Neural crest cell (in vitro differentiated cells): ENCODE results near the gene RBM19. TPM values are rescaled to one million over a fixed set of nuclear protein-coding genes. Genes with fewer than 3 reads are reported as not detected.
A peak's percentile ranks its signal among the peaks of the same experiment; 100 is the strongest.

Experiments used
- DNase-seq: peaks from one replicate; pipeline ENCODE4 v3.0.0; 2021; ENCODE audit warnings: low read depth, mixed read lengths, low spot score
- H3K27ac Mint-ChIP-seq: one replicate; pipeline ENCODE4 v1.8.0; 2021; ENCODE audit warnings: mild to moderate bottlenecking, mixed read lengths; ENCODE audit not compliant: unreplicated experiment
- H3K27me3 Mint-ChIP-seq: 2 replicates; pipeline ENCODE4 v1.8.0; 2021; ENCODE audit warnings: low read depth, mild to moderate bottlenecking, mixed read lengths
- H3K36me3 Mint-ChIP-seq: 2 replicates; pipeline ENCODE4 v1.8.0; 2021; ENCODE audit warnings: low read depth, mild to moderate bottlenecking, mixed read lengths
- H3K4me1 Mint-ChIP-seq: 2 replicates; pipeline ENCODE4 v1.8.0; 2021; ENCODE audit warnings: mixed read lengths
- H3K4me3 Mint-ChIP-seq: one replicate; pipeline ENCODE4 v1.8.0; 2021; ENCODE audit warnings: mild to moderate bottlenecking, mixed read lengths
- H3K9me3 Mint-ChIP-seq: 2 replicates; pipeline ENCODE4 v1.8.0; 2021; ENCODE audit warnings: mixed read lengths
- total RNA-seq: library from RNA; stranded (reverse); gene quantifications from 2 replicates; pipeline ENCODE4 v1.2.1, GENCODE V29; 2021
- TF ChIP-seq, protein P1 (sequence below): fragments of 200-600 bp; sonication (generic); conservative IDR thresholded peaks from 2 replicates; pipeline ENCODE4 v1.5.0; 2021; ENCODE audit warnings: antibody characterized with exemption, mild to moderate bottlenecking

RBM19 gene
- total RNA-seq, 1 donor from 2014 or later = 42.6 TPM

DNA sequence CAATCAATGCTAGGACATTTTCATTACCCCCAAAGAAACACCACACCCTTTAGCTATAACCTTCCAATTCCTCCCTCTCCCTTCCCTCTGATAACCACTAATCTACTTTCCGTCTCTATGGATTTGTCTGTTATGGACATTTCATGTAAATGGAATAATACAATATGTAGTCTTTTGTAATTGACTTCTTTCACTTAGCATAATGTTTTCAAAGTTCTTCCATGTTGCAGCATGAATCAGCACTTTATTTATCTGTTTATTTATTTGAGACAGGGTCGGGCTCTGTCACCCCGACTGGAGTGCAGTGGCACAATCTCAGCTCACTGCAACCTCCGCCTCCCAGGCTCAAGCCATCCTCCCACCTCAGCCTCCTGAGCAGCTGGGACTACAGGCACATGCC, 1.2 kb upstream of the RBM19 start:
- TF ChIP-seq, protein P1, sequence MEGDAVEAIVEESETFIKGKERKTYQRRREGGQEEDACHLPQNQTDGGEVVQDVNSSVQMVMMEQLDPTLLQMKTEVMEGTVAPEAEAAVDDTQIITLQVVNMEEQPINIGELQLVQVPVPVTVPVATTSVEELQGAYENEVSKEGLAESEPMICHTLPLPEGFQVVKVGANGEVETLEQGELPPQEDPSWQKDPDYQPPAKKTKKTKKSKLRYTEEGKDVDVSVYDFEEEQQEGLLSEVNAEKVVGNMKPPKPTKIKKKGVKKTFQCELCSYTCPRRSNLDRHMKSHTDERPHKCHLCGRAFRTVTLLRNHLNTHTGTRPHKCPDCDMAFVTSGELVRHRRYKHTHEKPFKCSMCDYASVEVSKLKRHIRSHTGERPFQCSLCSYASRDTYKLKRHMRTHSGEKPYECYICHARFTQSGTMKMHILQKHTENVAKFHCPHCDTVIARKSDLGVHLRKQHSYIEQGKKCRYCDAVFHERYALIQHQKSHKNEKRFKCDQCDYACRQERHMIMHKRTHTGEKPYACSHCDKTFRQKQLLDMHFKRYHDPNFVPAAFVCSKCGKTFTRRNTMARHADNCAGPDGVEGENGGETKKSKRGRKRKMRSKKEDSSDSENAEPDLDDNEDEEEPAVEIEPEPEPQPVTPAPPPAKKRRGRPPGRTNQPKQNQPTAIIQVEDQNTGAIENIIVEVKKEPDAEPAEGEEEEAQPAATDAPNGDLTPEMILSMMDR = no peak
- Mint-ChIP-seq H3K27me3 (peaks cover 49% of the 10 kb centered on the region), H3K36me3 (no peaks in the 10 kb centered on the region), H3K27ac (no peak overlapping the region), H3K9me3 (no peaks in the 10 kb centered on the region), H3K4me3 (peak overlapping the region; percentile 99), H3K4me1 (peaks cover 16% of the 10 kb centered on the region)
- DNase-seq = no peak

DNA sequence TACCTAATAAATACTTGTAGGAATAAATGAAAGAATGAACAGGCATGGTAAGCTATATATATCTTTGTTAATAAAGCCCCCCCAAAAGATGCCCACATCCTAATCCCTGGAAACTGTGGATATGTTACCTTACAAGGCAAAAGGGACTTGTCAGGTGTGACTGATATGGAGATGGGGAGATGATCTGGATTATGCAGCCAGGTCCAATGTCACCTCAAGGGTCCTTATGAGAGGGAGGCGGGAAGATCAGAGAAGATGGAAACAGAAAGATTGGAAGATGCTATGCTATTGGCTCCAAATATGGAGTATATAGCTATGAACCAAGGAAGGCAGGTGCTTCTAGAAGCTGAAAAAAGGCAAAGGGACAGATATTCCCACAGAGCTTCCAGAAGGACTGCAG, 3.4 kb downstream of the RBM19 start:
- Mint-ChIP-seq H3K4me3 (peak overlapping the region; percentile 36), H3K9me3 (no peaks in the 10 kb centered on the region), H3K27ac (no peak overlapping the region), H3K36me3 (peaks cover 6% of the 10 kb centered on the region), H3K4me1 (peaks cover 16% of the 10 kb centered on the region), H3K27me3 (peaks cover 8% of the 10 kb centered on the region)
- no peak for DNase-seq
- TF ChIP-seq, protein P1 = no peak

DNA sequence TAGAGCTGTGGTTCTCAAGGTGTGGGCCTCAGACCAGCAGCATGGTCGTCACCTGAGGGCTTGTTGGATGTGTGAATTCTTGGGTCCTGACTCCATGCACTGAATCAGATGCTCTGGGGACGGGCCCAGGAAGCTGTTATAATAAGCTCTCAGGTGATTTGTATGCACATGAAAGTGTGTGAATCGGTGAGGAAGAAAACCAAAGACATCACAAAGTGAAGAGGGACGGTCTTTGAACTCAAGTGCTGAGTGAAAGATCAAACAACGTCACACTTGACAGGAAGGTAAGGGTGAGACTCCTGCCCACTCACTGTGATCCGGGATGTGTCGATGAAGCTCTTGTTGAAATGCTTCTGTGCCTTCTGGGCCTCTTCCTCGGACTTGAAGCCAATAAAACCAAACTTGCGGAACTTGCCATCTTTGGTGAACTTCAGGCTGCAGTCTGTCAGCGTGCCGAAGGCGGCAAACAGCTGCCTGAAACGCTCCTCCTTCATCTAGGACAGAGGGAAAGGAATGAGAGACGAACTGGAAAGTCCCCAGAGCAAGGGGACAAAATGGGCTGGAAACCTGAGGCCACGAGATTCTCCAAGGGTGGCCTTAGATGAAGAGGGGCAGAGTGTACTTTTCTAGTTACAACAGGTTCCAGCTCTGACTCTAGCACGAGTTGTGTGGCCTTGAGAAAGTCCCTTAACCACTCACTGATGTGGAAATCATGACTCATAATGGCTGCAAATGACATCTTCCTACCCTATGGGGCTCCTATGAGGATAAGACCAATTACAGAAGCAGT, 4.0 kb downstream of the RBM19 start:
- Mint-ChIP-seq H3K9me3 (no peaks in the 10 kb centered on the region), H3K27me3 (peaks cover 7% of the 10 kb centered on the region), H3K27ac (no peak overlapping the region), H3K36me3 (peaks cover 6% of the 10 kb centered on the region), H3K4me1 (peaks cover 16% of the 10 kb centered on the region), H3K4me3 (peak overlapping the region; percentile 36)
- no peak for DNase-seq
- TF ChIP-seq, protein P1 = no peak

DNA sequence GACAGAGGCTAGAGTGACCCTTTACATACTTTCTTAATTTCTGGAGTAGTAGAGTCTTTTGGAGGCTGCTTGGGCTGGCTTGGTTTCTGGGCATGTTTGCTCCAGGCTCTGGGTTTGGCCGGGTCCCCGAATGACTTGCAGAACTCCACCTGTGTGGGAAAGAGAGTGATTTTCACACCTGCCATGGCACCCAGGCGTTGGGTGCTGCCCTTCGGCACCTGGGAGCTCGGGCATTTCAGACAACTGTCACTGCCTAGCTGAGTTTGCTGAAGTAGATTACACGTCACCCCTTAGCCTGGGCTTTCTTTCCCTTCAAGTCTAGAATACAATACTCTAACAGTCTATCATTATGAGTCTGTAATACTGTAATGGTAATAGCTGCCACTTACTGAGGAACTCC, 6.1 kb downstream of the RBM19 start:
- Mint-ChIP-seq H3K9me3 (no peaks in the 10 kb centered on the region), H3K4me3 (no peak overlapping the region), H3K27ac (no peak overlapping the region), H3K36me3 (peaks cover 6% of the 10 kb centered on the region), H3K4me1 (no peaks in the 10 kb centered on the region), H3K27me3 (no peaks in the 10 kb centered on the region)
- no peak for DNase-seq
- TF ChIP-seq, protein P1 = no peak

DNA sequence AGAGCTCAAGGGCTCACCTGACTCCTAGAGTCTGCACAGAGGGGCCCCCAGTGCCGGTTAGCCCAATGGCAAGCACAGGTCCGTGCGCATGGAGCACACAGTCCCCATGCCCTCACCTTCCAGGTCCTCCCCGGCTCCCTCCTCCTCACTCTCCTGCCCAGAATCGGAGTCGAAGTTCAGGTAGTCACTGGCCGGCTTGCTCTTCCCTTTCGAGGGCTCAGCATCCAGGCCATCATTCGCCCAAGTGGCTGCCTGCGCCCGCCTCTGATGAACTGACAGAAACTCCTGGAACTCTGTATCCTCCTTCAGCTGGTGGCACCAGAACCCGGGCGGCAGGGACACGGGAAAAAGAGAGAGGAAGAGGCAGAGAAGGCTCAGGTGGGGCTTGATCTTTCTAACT, 7.0 kb downstream of the RBM19 start:
- Mint-ChIP-seq H3K36me3 (peaks cover 6% of the 10 kb centered on the region), H3K27ac (no peak overlapping the region), H3K27me3 (no peaks in the 10 kb centered on the region)

More for the DNA sequence above, 7.0 kb downstream of the RBM19 start:
- H3K9me3 Mint-ChIP-seq = no peaks in the 10 kb centered on the region
- no peaks in the 10 kb centered on the region for H3K4me1 Mint-ChIP-seq
- TF ChIP-seq, protein P1 = no peak
- DNase-seq = no peak
- no peak overlapping the region for H3K4me3 Mint-ChIP-seq
